Epidermal melanocyte (primary cell): ENCODE data around the gene SIPA1L3.

Experiments
- DNase-seq: peaks from one replicate; pipeline ENCODE4 v3.0.0; 2011; ENCODE audit warnings: low spot score; ENCODE audit not compliant: insufficient read length

Gene SIPA1L3

GRCh38 chr19:37999309-38000213 is 92.6 kb downstream of the SIPA1L3 start:
- DNase-seq: peak; percentile 19

GRCh38 chr19:38001158-38001781 is 94.3 kb downstream of the SIPA1L3 start:
- DNase-seq: no peak

GRCh38 chr19:38003438-38004185 is 96.6 kb downstream of the SIPA1L3 start:
- no peak for DNase-seq

GRCh38 chr19:38004186-38004520 is 97.1 kb downstream of the SIPA1L3 start:
- DNase-seq: no peak

GRCh38 chr19:38004521-38005223 is 97.7 kb downstream of the SIPA1L3 start:
- peak; percentile 63 for DNase-seq

GRCh38 chr19:38005224-38005614 is 98.2 kb downstream of the SIPA1L3 start:
- no peak for DNase-seq

GRCh38 chr19:38006361-38007045 is 99.5 kb downstream of the SIPA1L3 start:
- DNase-seq: no peak

- DNase-seq: no peak
Measured at GRCh38 chr19:38009650-38010242, 102.7 kb downstream of the SIPA1L3 start.

GRCh38 chr19:38011426-38011825 is 104.4 kb downstream of the SIPA1L3 start:
- DNase-seq: no peak

GRCh38 chr19:38012290-38012689 is 105.3 kb downstream of the SIPA1L3 start:
- no peak for DNase-seq

GRCh38 chr19:38012944-38013343 is 105.9 kb downstream of the SIPA1L3 start:
- no peak for DNase-seq

- DNase-seq: no peak
Measured at GRCh38 chr19:38013913-38014580, 107.0 kb downstream of the SIPA1L3 start.

GRCh38 chr19:38015216-38015615 is 108.2 kb downstream of the SIPA1L3 start:
- DNase-seq: no peak

GRCh38 chr19:38015761-38016160 is 108.8 kb downstream of the SIPA1L3 start:
- no peak for DNase-seq

GRCh38 chr19:38017401-38018151 is 110.6 kb downstream of the SIPA1L3 start:
- DNase-seq: no peak

- no peak for DNase-seq
Measured at GRCh38 chr19:38018694-38019395, 111.8 kb downstream of the SIPA1L3 start.

GRCh38 chr19:38019396-38019724 is 112.4 kb downstream of the SIPA1L3 start:
- no peak for DNase-seq

- DNase-seq: no peak
Measured at GRCh38 chr19:38020311-38020710, 113.3 kb downstream of the SIPA1L3 start.

GRCh38 chr19:38021352-38021751 is 114.3 kb downstream of the SIPA1L3 start:
- DNase-seq: no peak
